Stimulated activated CD4-positive, alpha-beta T cell treated with anti-CD3 and anti-CD28 coated beads, Interleukin-2, amount 100 ng/mL, for 24 hours (primary cell): ENCODE results near the gene TMEM50B.
"Not testable (repeated sequence)": the region's sequence is repeated elsewhere in the genome, so short reads cannot be mapped to it uniquely, and the experiment has no call there.

Experiments used
- DNase-seq, 2 donors: peaks; one replicate each; pipeline ENCODE4 v3.0.0-alpha.2; 2020

TMEM50B gene

DNA sequence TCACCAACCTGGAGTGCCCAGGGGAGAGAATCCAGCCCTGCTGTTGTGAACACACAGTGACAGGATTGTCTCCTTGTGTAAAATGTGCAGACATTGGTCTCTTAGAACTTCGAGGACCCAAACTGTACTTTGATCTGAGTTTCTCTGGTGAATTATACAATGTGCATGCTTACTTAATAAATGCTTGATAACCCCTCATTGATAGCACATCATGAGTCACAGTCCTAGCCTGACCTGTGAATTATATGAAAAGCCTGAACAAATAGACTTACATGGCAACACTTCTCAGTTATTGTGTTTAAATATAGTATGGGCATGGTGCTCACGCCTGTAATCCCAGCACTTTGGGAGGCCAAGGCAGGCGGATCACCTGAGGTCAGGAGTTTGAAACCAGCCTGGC is 53.9 kb downstream of the TMEM50B start:
- DNase-seq = no peak

DNA sequence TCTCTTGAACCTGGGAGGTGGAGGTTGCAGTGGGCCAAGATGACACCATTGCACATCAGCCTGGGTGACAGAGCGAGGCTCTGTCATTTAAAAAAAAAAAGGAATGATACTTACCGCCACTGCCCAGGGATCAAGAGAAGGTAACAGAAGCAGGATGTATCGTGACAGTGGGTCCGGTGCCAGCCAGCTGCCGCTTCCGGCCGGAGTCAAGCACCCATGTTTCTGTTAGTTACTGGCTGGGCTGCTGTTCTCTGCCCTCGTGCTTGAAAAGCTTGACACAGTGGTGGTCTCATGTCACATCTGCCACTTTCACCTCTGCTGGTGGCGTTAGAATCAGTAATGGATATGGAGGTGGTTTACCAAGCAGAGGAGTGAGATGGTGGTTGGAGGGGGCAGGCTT is 55.6 kb downstream of the TMEM50B start:
- no peak for DNase-seq

DNA sequence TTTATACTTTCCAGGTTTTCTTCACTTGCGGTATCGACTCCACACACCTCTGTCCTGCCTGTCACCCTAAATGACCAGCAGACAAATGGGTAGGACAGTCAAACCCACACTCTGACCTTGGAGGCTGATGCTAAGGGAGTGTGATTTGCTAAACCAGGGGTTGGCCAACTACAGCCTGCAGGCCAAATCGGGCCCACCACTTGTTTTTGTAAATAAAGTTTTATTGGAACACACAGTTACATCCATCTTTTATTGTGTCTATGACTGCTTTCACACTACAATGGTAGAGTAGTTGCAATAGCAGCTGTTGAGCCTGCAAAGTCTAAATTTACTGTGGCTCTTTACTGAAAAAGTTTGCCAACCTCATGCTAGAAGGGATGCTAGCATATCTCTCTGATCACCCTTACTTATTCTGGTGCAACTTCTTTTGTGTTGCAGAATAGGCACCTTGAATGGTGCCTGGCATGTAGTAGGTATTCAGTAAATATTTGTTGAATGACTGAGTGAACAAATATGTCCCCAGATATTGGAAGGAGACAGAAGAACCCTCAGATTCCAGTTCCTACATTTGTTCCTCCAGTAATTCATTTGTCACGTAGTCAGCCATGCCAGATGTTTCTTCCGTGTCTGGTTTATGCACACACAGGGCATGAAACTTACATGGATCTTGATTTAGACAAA is 57.9 kb downstream of the TMEM50B start:
- DNase-seq = no peak

DNA sequence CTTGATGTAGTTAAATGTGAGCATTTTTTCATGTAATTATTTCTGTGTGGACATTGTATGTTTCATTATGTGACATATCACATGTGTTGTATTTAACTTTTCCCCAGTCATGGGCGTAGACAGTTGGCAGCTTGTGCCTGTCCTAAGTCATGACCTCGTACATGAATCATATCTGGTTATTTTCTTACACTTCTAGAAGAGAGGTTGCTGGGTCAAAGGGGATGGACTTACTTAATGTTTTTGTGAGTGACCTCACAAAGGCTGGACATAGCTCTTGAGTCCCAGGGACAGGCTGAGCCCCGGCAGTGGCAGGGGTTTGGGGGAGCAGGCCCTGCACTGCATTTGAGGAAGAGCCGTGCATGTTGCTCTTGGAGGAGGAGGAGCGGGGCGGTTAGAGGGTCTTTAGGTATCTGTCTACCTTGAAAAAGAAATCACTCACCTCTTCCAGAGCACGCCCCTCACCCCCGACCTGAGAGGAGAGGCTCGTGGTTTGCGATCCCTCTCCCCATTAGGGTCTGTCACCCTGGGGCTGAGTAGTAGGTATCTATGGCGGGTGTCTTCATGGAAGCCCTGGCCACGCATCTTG is 60.1 kb downstream of the TMEM50B start:
- DNase-seq = no peak

DNA sequence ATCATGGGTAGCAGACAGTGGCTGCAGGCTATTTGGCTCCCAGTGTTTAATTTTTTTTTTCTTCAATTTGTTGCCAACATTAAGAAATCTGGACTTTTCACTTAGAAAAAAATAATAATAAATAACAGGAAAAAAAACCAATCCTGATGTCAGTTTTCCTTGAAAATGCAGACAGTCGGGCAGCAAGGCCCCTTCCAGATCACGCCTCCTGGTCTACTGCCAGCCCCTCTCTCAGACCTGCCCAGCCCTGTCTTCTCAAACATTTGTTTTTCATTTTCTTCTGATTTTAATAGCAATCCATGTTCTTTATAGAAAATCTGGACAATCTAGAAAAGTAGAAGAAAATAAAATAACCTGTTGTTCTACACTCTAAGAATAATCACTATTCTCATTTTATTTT is 61.1 kb downstream of the TMEM50B start:
- DNase-seq = no peak

DNA sequence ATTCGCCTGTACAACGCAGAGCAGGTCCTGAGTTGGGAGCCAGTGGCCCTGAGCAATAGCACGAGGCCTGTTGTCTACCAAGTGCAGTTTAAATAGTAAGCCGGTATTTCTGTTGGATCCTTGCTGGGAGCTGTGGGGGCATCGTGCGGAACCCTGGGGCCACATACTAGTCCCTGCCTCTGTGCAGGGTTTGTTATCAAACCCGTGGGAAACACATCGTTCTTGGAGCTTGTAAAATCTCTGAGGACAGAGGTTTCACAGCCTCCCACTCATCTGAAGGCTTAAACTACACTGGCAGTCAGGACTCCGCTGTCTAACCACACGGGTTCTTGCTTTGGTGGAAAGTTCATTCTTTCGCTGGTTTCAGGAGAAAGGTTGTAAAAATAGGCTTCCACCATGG is 64.8 kb downstream of the TMEM50B start:
- no peak for DNase-seq

DNA sequence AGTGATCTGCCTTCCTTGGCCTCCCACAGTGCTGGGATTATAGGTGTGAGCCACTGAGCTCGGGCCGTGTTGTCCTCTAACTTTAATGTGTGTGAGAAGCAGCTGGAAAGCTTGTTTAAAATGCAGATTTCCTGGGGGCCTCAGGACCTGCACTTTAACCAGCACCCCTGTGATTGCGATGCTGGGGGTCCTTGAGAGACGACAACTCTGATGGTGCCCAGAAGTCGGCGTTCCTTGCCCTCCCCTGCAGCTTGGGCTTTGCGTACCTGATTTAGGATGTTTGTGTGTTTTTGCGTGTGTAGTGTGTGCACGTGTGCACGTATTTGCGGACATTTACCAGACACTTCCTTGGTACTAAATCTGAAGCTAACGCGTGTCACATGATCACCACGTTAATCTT is 65.7 kb downstream of the TMEM50B start:
- no peak for DNase-seq

DNA sequence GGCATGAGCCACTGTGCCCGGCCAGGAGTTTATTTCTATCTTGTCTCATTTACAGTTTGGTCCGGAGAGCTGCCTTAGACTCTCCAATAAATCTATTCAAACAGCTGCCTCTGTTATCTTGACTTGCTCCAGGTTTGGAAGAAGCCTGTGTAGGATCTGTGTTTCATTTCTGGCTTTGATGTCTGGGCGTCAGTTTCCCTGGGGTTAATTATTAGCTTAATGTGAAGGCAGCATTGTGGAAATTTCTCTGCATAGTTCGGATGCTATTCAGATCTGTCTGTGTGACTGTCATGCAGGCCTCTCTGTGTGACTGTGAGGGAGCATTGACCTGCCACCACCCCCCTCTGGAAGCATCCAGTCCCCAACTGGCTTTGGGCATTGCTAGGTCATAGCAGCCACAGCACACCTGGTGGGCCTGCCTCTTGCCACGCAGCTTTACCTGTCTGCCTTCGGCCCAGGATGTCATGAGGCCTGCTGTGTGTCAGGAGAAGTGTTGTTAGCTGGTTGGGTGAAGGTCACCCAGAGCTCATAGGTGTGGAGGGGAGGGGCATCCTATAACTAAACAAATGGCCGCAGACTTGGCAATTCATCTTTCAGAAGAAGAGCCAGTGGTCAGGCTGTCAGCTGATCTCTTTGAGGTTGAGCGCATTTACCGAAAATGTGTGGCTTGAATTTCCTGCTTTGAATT is 66.8 kb downstream of the TMEM50B start:
- DNase-seq = no peak

DNA sequence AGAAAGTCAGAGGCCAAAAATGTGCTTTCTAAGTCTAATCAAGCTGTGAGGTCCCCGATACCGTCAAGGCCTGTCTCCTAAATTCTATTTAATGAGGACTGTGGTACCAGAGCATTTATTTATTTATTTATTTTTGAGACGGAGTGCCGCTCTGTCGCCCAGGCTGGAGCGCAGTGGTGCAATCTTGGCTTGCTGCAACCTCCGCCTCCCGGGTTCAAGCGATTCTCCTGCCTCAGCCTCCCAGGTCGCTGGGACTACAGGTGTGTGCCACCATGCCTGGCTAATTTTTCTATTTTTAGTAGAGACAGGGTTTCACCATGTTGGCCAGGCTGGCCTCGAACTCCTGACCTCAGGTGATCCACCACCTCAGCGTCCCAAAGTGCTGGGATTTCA is 67.3 kb downstream of the TMEM50B start:
- DNase-seq = not testable (repeated sequence)

DNA sequence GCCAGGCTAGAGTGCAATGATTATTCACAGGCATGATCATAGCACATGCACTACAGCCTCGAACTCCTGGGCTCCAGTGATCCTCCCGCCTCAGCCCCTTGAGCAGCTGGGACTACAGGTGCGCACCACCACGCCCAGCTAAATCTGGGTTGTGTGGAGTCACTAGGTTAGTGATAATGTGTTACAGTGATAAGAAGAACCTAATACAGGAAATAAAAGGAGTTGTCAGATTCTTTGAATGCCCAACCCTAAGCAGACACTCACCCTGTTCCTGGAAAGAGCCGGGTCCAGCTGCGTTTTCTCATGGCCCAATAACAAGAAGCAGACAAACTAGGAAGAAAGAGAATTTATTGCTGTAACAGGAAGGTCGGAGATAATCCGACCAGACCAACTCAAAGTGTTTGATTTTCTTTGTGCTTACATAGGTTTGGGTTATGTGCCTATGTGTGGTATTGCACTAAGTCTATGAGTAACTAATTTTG is 67.8 kb downstream of the TMEM50B start:
- DNase-seq = no peak

DNA sequence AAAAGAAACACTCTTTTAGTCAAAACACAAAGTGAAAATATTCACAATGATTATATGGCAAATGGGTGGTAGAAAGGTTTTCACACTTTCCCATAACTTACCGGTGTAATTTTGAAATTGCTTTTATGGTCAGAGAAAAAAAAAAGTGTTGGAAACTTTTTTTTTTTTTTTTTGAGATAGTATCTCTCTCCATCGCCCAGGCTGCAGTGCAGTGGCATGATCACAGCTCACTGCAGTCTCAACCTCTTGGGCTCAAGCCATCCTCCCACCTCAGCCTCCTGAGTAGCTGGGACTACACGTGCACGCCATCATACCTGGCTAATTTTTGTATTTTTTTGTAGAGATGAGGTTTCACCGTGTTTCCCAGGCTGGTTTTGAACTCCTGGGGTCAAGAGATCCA is 73.3 kb downstream of the TMEM50B start:
- peak in 1 of 2 donors; percentile 32 for DNase-seq

DNA sequence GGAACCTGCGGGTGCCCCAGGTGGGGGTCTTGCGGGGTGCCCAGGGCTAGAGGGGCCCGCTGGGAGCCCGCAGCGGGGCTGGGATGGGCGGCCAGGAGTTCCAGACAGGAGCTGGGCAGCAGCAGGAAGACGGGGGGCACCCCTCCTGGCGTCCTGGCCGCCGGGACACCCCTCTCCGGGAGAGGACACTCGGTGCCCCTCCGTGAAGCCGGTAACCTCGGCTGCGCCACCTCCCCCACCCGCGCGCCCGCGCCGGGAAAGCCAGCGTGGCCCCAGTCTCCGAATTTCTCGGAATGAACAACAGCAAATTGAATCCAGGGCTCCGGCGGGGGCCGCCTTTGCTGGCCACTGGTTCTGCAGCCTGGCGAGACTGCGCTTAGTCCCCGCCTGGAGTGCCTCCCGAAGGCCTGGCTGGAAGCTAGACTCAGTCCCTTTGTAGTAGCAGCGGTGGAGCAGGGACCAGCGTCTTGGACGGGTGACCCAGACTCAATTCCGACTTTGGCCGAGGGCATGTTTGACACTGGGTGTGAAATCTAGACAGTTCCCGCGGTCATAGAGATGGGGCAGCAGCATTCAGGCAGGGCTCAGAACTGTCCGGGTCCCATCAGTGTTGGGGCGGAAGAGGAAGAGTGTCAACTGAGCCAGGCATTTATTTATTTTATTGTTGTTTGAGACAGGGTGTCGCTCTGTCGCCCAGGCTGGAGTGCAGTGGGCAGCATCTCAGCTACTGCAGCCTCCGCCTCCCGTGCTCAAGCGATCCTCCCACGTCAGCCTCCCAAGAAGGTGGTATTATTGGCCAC is 75.8 kb downstream of the TMEM50B start:
- peak; percentile 36 to 49 for DNase-seq

DNA sequence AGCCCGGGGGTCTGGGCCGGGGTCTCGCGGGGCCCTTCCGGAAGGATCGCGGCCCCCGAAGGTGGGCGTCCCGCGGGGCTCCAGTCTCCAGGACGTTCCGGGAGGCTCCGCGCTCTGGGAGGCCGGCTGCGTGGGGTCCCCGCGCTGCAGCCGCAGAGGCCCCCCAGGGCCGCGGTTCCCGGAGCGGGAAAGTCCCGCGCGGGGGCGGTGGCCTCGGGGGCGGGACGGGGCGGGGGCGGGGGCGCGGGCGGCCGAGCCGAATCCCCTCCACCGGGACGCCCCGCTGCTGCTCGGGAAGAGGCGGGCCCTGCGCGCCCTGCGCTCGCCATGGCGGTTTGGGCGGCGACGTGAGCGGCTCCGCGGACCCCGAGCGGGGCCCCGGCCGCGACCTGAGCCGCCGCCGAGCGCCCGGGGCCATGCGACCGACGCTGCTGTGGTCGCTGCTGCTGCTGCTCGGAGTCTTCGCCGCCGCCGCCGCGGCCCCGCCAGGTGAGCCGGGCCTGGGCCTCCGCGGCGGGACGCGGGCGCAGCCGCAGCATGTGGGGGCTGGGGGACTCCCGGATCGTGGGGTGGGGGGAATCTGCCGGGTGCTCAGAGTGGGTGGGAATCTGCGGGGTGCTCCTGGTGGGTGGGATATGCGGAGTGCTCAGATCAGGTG is 76.5 kb downstream of the TMEM50B start, which contains the start of gene IFNGR2:
TSS of gene IFNGR2 (plus strand) at position 286 of the 658 bp plus-strand sequence. CDS start at position 417, 131 bp downstream.
- peak in 1 of 2 donors; percentile 45 for DNase-seq

DNA sequence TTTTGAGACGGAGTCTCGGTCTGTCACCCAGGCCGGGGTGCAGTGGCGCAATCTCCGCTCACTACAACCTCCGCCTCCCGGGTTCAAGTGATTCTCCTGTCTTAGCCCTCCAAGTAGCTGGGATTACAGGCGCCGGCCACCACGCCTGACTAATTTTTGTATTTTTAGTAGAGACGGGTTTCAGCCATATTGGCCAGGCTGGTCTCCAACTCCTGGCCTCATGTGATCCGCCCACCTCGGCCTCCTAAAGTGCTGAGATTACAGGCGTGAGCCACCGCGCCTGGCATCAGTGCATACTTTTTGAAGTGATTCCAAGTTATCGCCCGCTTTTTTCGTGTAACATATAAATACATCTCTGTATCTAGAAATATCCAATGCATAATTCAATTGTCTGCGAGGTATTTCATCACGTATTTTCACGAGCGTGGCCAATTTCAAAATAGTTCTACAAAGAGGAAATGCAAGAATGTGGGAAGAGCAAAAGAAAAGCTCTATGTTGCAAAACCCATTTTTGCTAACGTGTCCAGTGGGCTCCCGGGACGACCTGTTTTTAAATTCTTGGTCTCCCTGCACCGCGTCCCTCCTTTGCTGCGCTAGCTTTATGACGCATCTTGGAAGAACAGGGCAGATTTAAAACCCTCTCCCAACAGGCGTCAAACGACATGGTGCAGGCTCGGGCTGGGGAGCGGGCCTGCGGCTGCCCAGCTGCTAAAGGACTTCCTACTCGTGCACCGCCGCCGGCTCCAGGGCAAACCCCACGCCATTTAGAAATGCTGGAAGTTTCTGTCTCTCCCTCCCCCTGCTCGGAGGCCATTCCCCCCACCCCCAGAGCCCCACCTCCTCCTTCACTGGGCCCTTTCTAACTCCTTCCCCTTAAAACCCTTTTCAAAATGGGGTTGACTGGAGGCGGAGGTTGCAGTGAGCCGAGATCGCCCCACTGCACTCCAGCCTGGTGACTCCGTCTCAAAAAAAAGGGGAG is 77.5 kb downstream of the TMEM50B start:
- no peak for DNase-seq

DNA sequence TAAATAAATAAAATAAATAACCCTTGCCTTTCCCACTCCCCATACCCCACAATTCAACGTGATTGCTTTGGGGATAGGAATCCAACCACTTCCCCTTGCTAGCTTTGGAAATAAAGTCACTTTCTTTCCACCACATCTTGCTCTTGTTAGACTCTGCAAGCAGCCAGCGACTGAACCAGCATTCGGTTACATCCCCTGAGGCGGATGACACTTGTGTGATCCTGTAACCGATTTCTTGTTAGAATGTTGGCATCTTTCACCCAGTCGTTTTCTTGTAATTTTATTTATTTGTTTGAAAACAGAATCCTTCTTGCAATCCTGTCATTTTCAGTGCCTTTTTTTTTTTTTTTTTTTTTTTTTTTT is 78.2 kb downstream of the TMEM50B start:
- DNase-seq = no peak
